Activated T-helper 9 cell treated with anti-CD3 and anti-CD28 coated beads, Interleukin-2, amount 50 U/mL, for 16 hours (primary cell): ENCODE measurements around the gene SSTR5.
"Not testable (repeated sequence)": the region's sequence is repeated elsewhere in the genome, so short reads cannot be mapped to it uniquely, and the experiment has no call there.

ENCODE experiments used
- DNase-seq: peaks from one replicate; pipeline ENCODE4 v3.0.0-alpha.2; 2020; ENCODE audit warnings: low read depth

SSTR5 gene

GRCh38 chr16:1073566-1074378 is 1.2 kb downstream of the SSTR5 start:
- DNase-seq = no peak

DNA sequence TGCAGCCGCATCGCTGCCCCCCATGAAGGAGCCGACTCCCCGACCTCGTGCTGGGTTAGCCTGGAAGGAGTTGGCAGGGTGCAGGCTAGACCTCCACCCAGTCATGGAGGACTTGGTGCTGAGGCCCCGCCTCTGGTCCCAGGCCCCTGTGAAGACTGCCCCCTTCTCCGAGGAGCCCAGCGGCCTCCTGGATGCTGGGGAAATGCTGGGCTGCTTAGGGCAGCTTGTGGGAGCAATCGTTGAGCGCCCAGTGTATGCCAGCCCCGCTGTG is 1.8 kb downstream of the SSTR5 start:
- DNase-seq = no peak

- no peak for DNase-seq
Measured at GRCh38 chr16:1075546-1075945, 3.0 kb downstream of the SSTR5 start.

DNA sequence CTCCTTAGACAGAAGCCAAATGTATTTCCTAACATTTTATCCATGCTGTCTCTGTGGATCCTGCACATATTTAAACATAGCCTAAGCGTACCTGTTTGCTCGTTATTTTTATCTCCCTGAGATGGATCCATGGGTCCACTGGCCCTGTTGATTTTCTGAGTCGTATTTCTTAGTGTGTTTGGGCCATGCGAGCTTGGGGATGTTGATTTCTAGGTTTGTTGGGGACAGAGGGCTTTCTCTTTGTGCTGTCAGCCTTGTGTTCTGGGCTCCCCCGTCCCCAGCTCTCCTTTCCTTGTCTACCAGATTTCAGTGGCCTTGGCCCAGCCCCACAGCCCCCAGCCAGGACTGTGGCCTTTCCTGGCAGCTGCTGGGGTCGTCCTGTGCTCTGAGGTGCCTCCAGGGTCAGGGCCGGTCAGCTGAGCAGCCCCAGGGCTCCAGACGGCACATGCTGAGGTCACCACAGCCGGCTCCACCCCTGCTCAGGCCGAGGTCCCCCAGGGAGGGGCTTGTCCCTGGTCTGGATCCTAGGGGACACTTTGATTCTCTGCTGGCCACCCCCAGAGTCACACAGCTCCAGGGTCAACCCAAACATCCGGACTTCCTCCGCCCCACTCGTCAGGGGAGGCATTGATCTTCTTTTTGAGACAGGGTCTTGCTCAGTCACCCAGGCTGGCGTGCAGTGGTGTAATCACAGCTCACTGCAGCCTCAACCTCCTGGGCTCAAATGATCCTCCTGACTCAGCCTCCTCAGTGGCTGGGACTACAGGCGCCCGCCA is 4.4 kb downstream of the SSTR5 start:
- no peak for DNase-seq

DNA sequence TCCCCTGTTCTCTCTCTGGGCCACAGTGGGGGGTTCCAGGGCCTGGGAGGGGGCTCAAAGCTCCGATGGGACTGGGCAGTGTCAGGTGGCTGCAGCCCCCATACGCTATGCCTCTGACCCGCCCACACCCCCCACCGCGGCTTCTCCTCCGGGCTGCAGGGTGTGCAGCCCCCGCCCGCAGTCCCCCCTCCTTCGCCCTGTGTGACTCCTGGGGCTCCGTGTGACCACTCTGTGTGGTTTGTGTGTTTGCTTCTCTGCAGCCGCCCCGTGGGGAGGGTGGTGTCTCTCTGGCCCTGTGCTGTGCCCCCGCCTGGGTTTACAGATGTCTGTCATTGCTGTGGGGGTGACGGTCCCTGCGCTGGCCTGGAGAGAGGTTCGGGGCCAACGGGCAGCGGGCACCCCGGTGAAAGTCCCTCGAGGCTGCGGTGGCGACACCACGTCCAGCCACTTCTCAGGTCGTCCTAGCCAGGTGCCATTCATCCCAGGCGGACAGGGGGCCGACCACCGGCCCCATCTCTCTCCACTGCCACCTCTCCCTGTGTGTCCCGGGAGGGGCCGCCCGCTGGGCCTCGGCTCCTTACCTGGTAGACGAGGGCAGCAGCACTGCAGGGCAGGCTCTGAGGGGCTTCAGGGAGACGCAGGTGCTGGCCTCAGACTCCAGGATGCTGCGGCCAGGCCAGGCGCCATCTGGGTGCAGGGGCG is 5.5 kb downstream of the SSTR5 start:
- DNase-seq = no peak

DNA sequence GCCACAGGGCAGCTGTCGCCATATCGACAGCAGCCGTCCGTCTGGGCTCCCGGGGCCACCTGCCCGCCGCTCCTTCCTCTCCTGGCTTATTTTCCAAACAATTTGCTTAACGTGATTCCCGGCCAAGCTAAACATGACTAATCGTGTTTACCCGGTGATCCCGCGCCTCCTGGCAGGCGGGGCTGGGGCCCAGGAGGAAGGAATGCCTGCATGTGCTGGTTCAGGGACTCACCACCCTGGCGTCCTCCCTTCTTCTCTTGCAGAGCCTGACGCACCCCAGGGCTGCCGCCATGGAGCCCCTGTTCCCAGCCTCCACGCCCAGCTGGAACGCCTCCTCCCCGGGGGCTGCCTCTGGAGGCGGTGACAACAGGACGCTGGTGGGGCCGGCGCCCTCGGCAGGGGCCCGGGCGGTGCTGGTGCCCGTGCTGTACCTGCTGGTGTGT is 6.1 kb downstream of the SSTR5 start:
- DNase-seq = no peak

GRCh38 chr16:1079341-1079740 is 6.8 kb downstream of the SSTR5 start:
- no peak for DNase-seq

DNA sequence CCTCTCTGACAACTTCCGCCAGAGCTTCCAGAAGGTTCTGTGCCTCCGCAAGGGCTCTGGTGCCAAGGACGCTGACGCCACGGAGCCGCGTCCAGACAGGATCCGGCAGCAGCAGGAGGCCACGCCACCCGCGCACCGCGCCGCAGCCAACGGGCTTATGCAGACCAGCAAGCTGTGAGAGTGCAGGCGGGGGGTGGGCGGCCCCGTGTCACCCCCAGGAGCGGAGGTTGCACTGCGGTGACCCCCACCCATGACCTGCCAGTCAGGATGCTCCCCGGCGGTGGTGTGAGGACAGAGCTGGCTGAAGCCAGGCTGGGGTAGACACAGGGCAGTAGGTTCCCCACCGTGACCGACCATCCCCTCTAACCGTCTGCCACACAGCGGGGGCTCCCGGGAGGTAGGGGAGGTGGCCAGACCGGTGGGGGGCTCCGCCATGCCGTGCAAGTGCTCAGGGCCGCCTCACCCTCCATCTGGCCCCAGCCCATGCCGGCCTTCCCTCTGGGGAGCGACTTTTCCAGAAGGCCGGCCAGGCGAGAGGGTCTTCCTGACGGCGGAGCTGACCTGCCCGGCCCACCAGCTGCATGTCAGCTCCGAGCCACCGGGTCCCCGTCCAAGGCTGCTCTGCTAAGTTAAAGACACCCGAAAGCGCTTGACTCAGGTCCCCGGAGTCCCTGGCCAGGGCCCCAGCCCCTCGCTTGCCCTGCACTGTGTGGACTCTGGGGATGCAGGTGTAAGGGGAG is 7.4 kb downstream of the SSTR5 start:
- DNase-seq = no peak

DNA sequence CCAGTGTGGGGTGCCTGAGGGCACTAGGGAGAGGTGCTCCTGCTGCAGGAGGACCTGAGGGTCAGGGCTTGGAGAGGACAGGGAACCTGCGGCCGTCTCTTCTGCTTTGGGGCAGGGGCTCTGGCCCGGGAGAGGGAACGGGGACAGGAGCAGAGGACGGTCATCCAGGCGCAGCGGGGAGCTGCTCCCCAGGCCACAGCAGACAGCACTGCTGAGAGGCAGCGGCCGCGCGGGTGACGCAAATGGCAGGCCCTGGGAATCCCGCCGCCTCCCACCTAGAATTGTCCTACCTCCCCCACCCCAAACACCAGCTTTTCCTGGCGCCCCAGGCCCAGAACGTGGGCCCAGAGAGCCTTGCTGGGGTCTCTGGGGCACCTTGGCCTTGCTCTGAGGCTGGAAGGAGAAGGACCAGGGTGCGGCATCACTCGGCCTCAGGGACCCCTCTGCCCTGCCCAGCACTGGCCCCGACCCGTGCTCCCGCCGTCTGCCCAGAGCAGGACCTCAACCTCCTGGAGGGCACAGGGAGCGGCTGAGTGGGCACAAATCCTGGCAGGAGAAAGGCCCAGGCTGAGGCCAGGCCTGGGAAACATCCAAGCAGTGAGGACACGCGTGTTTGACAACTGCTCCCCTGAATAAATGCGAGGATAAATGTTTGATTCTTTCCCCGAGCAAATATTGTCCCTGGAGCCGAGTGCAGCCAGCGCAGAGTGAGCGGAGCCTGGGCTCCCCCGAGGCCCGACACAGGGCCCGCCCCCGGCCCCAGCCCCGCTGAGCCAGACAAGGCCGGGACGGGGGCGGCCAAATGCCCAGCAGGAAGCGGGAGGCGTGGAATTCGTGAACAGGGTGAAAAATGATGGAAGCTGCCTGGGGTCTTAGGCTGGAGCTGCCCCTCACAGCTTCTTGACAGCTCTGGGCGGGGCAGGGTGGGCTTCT is 8.5 kb downstream of the SSTR5 start:
- no peak for DNase-seq

DNA sequence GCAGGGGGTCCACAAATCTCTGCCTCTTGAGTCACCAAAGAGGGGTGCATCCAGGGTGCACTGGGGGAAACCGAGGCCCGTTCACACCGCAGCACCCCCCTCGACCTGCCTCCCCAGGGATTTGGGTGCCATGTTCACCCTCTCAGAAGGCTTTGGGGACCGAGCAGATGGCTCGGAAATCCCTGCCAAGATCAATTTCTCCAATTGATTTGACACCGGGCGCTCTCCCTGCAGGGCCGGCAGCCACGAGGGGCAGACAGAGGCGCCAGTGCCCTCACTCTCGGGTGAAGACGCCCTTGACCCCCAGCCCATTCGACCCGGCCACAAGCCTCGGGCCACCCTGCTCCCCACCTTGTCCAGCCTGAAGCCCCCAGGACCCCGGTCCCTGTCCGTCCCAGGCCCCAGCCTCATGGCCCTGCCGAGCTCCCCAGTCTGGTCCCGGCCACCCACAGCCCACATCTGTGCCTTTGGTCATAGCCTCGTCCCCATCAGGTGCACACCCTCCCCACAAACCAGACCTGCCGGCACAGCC is 9.3 kb downstream of the SSTR5 start:
- DNase-seq = no peak

GRCh38 chr16:1082266-1082951 is 9.9 kb downstream of the SSTR5 start:
- DNase-seq = no peak

DNA sequence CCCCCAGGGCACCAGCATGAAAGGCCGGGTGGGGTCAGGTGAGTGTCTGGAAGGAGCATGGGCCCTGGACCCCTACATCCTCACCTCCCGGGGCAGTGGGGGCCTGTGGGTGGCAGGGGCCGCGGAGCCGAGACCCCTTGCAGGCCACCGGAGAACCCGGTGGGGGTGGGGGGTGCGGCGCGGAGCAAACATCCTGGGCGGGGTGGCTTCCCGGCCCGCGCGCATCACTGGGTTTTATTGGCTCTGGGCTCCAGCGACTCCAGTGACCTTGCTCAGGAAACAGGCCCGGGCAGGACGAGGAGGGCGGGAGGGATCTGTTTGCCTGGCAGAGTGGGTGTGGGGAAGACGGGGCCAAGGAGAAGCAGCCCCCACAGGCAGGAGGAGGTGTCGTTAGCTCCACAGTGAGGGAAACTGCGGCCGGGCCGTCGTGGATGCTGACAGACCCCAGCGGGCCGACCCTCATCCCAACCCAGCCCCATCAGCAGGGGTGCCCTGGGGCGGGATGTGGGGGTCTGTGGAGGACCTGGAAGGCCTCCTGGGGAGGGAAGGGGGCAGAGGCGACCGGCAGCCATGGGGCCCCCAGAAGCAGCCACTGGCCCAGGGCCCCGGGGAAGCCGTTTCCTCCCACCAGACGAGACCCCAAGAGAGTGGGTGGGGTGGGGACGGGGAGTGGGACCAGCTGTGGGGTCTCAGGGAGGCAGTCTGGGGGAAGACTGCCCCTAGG is 10.6 kb downstream of the SSTR5 start:
- no peak for DNase-seq

DNA sequence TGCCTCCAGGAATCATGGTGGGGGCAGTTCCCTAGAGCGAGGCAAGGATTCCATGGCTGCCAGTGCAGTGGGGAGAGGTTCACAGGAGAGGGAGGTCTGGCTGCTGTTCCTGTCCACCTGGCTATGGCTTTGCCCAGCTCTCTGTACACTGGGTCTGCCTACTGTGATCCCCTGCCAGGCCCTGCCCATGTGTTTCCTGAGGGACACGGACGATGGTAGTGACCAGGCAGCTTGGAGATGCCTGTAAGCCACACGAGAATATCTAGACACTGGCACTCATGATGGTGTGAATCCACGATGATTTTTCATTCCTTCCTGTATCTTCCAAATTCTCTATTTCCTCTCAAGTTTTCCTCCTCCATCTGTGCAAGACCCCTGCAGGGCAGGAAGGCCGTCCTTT is 12.4 kb downstream of the SSTR5 start:
- no peak for DNase-seq

DNA sequence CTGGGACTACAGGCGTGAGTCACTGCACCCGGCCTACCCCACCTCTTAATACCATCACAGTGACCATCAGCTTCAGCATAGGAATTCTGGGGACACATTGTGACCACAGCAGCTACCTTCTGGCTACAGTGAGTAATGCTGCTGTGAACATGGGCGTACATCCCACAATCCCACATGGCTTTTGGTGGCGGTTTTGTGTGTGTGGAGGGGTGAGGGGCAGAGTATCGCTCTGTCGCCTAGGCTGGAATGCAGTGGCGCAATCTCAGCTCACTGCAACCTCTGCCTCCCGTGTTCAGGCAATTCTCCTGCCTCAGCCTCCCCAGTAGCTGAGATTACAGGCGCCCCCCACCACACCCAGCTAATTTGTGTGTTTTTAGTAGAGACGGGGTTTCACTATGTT is 13.9 kb downstream of the SSTR5 start:
- DNase-seq = not testable (repeated sequence)

DNA sequence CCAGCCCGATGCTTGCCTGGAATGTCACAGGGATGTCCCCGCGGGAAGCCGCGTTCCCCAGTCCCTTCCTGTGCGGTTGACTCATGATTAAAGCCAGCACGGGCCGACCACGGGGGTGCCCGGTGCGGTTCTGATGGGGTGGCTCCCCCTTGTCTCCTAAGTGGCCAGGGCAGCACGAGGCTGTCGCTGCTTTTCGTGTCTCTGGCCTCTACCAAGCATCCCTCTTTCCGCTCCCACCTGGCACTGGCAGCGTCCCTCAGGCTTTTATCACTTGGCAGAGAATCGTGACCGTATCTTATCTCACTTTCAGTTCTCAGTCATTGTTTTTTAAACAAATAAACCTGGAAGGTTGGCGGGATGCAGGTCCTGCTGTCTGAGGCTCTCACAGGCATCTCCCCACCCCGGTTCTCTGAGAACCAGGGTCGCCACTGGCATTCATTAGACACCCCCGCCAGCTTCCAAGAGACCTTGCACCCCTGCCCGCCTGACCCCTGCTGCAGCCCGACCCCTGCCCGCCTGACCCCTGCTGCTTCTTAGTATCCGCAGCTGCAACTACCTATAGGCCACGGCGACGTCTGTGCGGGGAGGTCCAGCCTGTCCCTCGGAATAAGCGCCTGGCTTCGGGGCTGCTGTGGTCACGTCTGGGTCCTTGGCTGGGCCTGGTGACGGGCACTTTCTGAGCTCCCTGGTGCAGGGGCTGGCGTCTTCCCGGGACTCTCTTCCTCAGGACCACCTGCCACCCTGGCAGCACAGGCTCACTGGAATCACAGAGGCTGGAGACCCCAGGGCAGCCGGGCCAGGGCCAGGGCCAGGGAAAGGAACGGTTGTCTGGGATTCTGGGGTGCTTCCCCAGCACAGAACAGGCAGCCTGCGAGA is 16.0 kb downstream of the SSTR5 start:
- DNase-seq = no peak

- no peak for DNase-seq
Measured at GRCh38 chr16:1089439-1089821, 16.9 kb downstream of the SSTR5 start.

- no peak for DNase-seq
Measured at GRCh38 chr16:1089822-1090619, 17.5 kb downstream of the SSTR5 start.
